Measurements from ENCODE around the gene KDF1. TPM values are rescaled to one million over a fixed set of nuclear protein-coding genes. Genes with fewer than 3 reads are reported as not detected.

Gene KDF1
- total and polyA plus RNA-seq, 8 donors: 2.9 to 21.6 (median 14.0) TPM

DNA sequence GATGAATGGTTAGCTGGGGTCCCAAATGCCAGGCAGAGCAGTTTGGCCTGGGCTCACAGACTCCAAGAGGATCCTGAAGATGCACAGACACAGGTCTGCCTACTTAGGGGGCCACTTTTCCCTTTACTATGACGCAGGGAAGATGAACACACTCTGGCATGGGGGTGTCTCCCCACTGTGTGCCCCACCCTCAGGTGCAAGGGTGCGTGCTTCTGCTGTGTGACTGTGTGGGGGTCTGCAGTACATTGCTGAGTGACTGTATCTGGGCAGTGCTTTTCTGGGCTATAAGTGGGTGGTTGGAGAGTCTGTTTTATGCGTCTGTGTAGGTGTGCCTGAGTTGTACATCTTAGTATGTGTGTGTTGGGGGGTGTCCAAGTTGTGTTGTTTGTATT, 50.3 kb downstream of the KDF1 start:
- H3K4me3 ChIP-seq: no peak overlapping the region
- intact Hi-C loops (cut with DNase I; ENCODE audit: low total_unique reads): no loop called here
- H3K27ac ChIP-seq: peak overlapping the region in 3 of 5 donors; percentile 1 to 7 (median 1)
- no peaks in the 10 kb centered on the region for H3K27me3 ChIP-seq
- H3K4me1 ChIP-seq: peaks cover 14 to 28% (median 22%) of the 10 kb centered on the region in 4 donors
- no peaks in the 10 kb centered on the region for H3K9me3 ChIP-seq
- TF ChIP-seq POLR2AphosphoS5 (IDR thresholded peaks at IDR 0.05): no peak
- TF ChIP-seq, protein P1, sequence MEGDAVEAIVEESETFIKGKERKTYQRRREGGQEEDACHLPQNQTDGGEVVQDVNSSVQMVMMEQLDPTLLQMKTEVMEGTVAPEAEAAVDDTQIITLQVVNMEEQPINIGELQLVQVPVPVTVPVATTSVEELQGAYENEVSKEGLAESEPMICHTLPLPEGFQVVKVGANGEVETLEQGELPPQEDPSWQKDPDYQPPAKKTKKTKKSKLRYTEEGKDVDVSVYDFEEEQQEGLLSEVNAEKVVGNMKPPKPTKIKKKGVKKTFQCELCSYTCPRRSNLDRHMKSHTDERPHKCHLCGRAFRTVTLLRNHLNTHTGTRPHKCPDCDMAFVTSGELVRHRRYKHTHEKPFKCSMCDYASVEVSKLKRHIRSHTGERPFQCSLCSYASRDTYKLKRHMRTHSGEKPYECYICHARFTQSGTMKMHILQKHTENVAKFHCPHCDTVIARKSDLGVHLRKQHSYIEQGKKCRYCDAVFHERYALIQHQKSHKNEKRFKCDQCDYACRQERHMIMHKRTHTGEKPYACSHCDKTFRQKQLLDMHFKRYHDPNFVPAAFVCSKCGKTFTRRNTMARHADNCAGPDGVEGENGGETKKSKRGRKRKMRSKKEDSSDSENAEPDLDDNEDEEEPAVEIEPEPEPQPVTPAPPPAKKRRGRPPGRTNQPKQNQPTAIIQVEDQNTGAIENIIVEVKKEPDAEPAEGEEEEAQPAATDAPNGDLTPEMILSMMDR (IDR thresholded peaks at IDR 0.05): no peak
- no peak for TF ChIP-seq POLR2A (IDR thresholded peaks at IDR 0.05)
- H3K36me3 ChIP-seq: no peaks in the 10 kb centered on the region
- 49 to 92% (median 66%) methylated on average over 2 to 3 of the region's 3 CpGs for WGBS, 5 donors
- no peak for DNase-seq

GRCh38 chr1:26907071-26907917, 53.0 kb downstream of the KDF1 start:
- peak; percentile 59 to 63 for DNase-seq
- peak overlapping the region in 2 of 5 donors; percentile 20 to 22 for H3K27ac ChIP-seq
- H3K36me3 ChIP-seq: no peaks in the 10 kb centered on the region
- H3K4me1 ChIP-seq: peaks cover 13 to 26% (median 17%) of the 10 kb centered on the region in 4 donors
- TF ChIP-seq, protein P1 (IDR thresholded peaks at IDR 0.05): no peak
- TF ChIP-seq POLR2AphosphoS5 (IDR thresholded peaks at IDR 0.05) (peak in 1 of 3 donors; percentile 43), EP300 (IDR thresholded peaks at IDR 0.05) (no peak), POLR2A (IDR thresholded peaks at IDR 0.05) (no peak)
- 56 to 65% (median 58%) methylated on average over 6 of the region's 6 CpGs for WGBS, 5 donors
- intact Hi-C loops (cut with DNase I; ENCODE audit: low total_unique reads): no loop called here
- H3K4me3 ChIP-seq: no peak overlapping the region
- no peaks in the 10 kb centered on the region for H3K27me3 ChIP-seq
- no peaks in the 10 kb centered on the region for H3K9me3 ChIP-seq

DNA sequence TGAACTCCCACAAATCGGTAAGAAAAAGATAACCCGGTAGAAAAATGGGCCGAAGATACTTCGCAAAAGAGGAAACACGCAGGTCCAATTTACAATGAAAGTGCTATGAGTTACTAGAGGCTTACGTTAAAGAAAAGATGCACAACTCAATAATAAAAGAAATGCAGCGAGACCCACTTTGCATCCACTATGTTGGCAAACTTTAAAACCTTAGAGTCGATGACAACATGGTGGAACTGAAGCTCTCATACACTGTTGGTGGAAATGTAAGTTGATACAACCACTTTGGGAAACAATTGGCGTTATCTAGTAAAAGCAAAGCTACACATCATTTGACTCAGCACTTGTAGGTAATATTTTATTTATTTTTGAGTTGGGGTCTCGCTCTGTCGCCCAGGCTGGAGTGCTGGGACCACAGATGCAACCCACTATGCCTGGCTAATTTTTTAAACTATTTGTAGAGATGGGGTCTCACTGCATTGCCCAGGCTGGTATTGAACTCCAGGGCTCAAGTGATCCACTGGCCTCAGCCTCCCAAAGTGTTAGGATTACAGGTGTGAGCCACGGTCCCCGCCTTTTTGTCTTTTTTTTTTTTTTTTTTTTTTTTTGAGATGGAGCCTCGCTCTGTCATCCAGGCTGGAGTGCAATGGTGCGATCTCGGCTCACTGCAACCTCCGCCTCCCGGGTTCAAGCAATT, 59.3 kb downstream of the KDF1 start:
- TF ChIP-seq, protein P1 (IDR thresholded peaks at IDR 0.05): no peak
- TF ChIP-seq POLR2AphosphoS5 (IDR thresholded peaks at IDR 0.05): no peak
- no peak for TF ChIP-seq EP300 (IDR thresholded peaks at IDR 0.05)
- TF ChIP-seq POLR2A (IDR thresholded peaks at IDR 0.05): no peak
- intact Hi-C loops (cut with DNase I; ENCODE audit: low total_unique reads): no loop called here
- Histone ChIP-seq H3K36me3 (peaks cover 17 to 24% (median 24%) of the 10 kb centered on the region in 4 donors), H3K9me3 (no peaks in the 10 kb centered on the region), H3K4me3 (peak overlapping the region; percentile 86 to 100 (median 96)), H3K27ac (peak overlapping the region in 4 of 5 donors; percentile 85 to 90 (median 89)), H3K27me3 (no peaks in the 10 kb centered on the region), H3K4me1 (peaks cover 12 to 38% (median 28%) of the 10 kb centered on the region in 4 donors)
- no peak for DNase-seq
- WGBS, 5 donors: 60 to 70% (median 64%) methylated on average over 16 to 18 of the region's 18 CpGs

DNA sequence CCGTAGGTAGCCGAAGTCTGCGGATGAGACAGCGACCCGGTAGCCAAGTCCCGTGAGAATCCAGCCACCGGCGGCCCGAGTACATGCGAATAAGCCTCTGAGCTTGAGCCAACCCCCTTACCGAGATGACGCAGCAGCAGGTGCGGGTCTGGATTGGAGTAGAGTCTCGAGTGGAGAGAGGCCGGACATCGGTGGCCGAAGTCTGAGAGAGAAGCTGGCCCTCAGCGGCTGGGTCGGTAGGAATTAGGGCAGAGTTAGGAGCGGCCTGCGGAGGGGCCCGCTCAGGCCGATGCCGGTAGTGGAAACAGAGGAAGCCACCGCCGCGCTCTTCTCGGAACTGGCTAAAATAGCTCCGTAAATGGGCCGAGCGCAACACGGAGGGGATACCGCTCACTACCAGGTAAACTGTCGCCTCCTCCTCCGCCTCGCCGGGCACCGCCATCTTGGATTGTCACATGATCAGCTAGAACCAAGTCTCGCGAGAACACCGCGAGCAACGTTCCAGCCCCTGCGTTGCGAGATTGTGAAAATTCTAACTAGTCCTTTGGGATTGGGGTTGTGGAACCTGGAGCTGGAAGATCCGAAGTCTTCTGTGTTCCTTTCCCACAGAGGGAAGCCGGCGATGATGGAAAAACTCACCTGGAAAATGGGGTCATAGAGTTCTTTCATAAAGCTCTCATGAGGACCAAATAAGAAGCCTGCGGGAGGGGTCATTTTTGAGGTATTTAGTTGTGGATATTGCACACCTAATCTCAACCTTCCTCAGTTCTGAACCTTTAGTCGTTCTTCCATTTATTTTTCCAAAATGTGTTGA, 60.1 kb downstream of the KDF1 start, which contains the start of gene GPATCH3:
GPATCH3 (minus strand) TSS at position 467 of the 814 bp plus-strand sequence; CDS start at position 442, 25 bp downstream.
- 0 to 1% (median 1%) methylated on average over 48 to 50 of the region's 50 CpGs for WGBS, 5 donors

More for the DNA sequence above, 60.1 kb downstream of the KDF1 start, which contains the start of gene GPATCH3:
- H3K4me1 ChIP-seq: peaks cover 12 to 44% (median 32%) of the 10 kb centered on the region in 4 donors
- H3K9me3 ChIP-seq: no peaks in the 10 kb centered on the region
- peak within 1 kb of the TSS; percentile 63 to 90 (median 89) for H3K27ac ChIP-seq
- peaks cover 23 to 32% (median 32%) of the 10 kb centered on the region in 4 donors for H3K36me3 ChIP-seq
- H3K27me3 ChIP-seq: no peaks in the 10 kb centered on the region
- peak; percentile 95 to 97 for DNase-seq
- peak within 1 kb of the TSS; percentile 86 to 100 (median 96) for H3K4me3 ChIP-seq
- TF ChIP-seq POLR2AphosphoS5 (IDR thresholded peaks at IDR 0.05) (peak; percentile 81 to 93 (median 91)), POLR2A (IDR thresholded peaks at IDR 0.05) (no peak)
- intact Hi-C loops (cut with DNase I; ENCODE audit: low total_unique reads): no loop called here

Other genes with a start within 250 kb of the KDF1 start
- gene PIGV, start 172.5 kb downstream of the KDF1 start, total RNA-seq: 10 to 100 TPM in 2 of 5 donors, 1 to 10 TPM in 1, under 1 TPM in 1, not detected in 1; 0.87 to 30.8 (median 8.7) TPM
- gene PIGV, start 172.5 kb downstream of the KDF1 start, polyA plus RNA-seq: 1 to 10 TPM; 3.4 to 7.5 (median 6.4) TPM
- gene ZDHHC18, start 133.8 kb downstream of the KDF1 start, total RNA-seq: 10 to 100 TPM in 3 of 5 donors, 1 to 10 TPM in 2; 5.2 to 81.7 (median 13.3) TPM
- gene ZDHHC18, start 133.8 kb downstream of the KDF1 start, polyA plus RNA-seq: 1 to 10 TPM; 6.3 to 9.0 (median 6.7) TPM
- 100 to 1,000 TPM in 1 of 5 donors, 10 to 100 TPM in 4; 17.4 to 109 (median 78.1) TPM for gene SFN, start 97.3 kb downstream of the KDF1 start, total RNA-seq
- gene SFN, start 97.3 kb downstream of the KDF1 start, polyA plus RNA-seq: 100 to 1,000 TPM in 2 of 3 donors, 10 to 100 TPM in 1; 77.6 to 410 (median 146) TPM
- gene GPN2, start 70.2 kb downstream of the KDF1 start, total RNA-seq: 10 to 100 TPM in 2 of 5 donors, 1 to 10 TPM in 3; 5.4 to 66.3 (median 9.9) TPM
- 10 to 100 TPM; 11.2 to 20.6 (median 15.6) TPM for gene GPN2, start 70.2 kb downstream of the KDF1 start, polyA plus RNA-seq
- gene GPATCH3, start 60.0 kb downstream of the KDF1 start, total RNA-seq: 10 to 100 TPM in 3 of 5 donors, 1 to 10 TPM in 2; 3.1 to 42.0 (median 10.3) TPM
- 10 to 100 TPM; 13.5 to 21.8 (median 18.3) TPM for gene GPATCH3, start 60.0 kb downstream of the KDF1 start, polyA plus RNA-seq
- 10 to 100 TPM in 2 of 5 donors, 1 to 10 TPM in 1, not detected in 2; 8.3 to 31.2 (median 21.7) TPM for gene NR0B2, start 46.5 kb downstream of the KDF1 start, total RNA-seq
- gene NR0B2, start 46.5 kb downstream of the KDF1 start, polyA plus RNA-seq: 10 to 100 TPM; 10.7 to 63.3 (median 39.1) TPM
- gene NUDC, start 38.7 kb downstream of the KDF1 start, total RNA-seq: 10 to 100 TPM; 20.0 to 88.1 (median 33.5) TPM
- gene NUDC, start 38.7 kb downstream of the KDF1 start, polyA plus RNA-seq: 10 to 100 TPM; 58.6 to 80.6 (median 71.7) TPM
- 100 to 1,000 TPM in 1 of 5 donors, 10 to 100 TPM in 3, 1 to 10 TPM in 1; 1.7 to 188 (median 40.0) TPM for gene TRNP1, start 33.2 kb upstream of the KDF1 start, total RNA-seq
- gene TRNP1, start 33.2 kb upstream of the KDF1 start, polyA plus RNA-seq: 100 to 1,000 TPM; 121 to 216 (median 183) TPM
- 10 to 100 TPM in 2 of 5 donors, 1 to 10 TPM in 3; 1.8 to 33.0 (median 5.5) TPM for gene TENT5B, start 52.4 kb upstream of the KDF1 start, total RNA-seq
- gene TENT5B, start 52.4 kb upstream of the KDF1 start, polyA plus RNA-seq: 10 to 100 TPM in 1 of 3 donors, 1 to 10 TPM in 2; 1.7 to 27.5 (median 3.9) TPM
- 100 to 1,000 TPM in 1 of 5 donors, 10 to 100 TPM in 4; 25.7 to 132 (median 42.0) TPM for gene SLC9A1, start 194.7 kb upstream of the KDF1 start, total RNA-seq
- gene SLC9A1, start 194.7 kb upstream of the KDF1 start, polyA plus RNA-seq: 10 to 100 TPM; 16.3 to 27.6 (median 19.2) TPM

All from stomach (tissue), 9 donors.